Posterior cingulate gyrus (tissue), 11 donors: ENCODE results near the gene ZNF484.
A peak's percentile ranks its signal among the peaks of the same experiment; 100 is the strongest.
"Not testable (repeated sequence)": the region's sequence is repeated elsewhere in the genome, so short reads cannot be mapped to it uniquely, and the experiment has no call there.

Source experiments
- DNase-seq, 10 donors: peaks; one replicate each; pipeline versions ENCODE4 v3.0.0 to v3.0.0-alpha.2; 2020 to 2021; ENCODE audit warnings: mixed read lengths in 3 of 10
- intact Hi-C: fragments of 100-400 bp; cut with DNase I; formaldehyde crosslinking; loops from one replicate; pipeline ENCODE4 v1.15.1; 2023

ZNF484 gene

DNA sequence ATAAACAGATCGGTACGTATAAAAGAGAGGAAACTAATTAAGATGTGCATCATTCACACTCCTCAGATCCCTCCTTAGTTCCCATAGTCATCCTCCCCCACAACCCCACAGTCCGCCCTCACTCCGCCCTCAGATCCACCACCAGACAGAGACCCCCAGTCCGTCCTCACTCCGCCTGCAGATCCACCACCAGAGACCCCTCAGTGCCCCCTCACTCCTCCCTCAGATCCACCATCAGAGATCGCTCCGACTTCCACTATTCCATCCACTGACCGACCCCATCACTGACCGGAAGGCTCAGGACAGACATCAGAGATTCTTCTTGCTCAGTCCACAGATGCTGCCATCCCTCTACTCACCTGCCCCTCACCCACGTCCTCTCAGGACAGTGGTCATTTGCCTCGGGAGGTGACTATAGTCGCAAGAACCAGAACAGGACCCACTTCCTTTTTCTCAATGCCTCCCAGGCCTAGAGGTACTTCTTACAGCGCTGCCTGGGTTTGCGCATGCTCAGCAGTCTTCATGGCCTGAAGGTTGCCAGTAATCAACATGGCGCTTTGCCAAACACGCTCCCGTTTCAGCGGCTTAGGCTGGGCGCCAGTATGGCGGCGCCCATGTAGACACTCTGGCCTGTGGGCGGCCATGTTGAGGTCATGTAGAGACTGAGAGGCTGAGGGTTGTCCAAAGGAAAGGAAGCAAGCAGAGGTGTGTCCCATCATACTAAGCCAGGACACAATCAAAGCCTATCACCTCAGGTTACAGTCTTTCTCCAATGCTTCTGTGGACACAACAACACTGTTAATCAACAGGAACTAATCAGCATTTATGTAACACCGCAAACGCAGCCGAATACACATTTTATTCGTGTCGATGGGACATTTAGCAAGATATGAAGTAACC is at the start of gene ZNF484:
ZNF484 (minus strand) TSS at position 508 of the 900 bp plus-strand sequence. CDS start 3,009 bp downstream, outside the sequence.
- intact Hi-C loops = loop anchor here (10.0 kb wide), 1 partner anchor 217 kb away; the partner anchor contains the start of gene CARD19
- peak; percentile 92 to 99 (median 96) for DNase-seq

DNA sequence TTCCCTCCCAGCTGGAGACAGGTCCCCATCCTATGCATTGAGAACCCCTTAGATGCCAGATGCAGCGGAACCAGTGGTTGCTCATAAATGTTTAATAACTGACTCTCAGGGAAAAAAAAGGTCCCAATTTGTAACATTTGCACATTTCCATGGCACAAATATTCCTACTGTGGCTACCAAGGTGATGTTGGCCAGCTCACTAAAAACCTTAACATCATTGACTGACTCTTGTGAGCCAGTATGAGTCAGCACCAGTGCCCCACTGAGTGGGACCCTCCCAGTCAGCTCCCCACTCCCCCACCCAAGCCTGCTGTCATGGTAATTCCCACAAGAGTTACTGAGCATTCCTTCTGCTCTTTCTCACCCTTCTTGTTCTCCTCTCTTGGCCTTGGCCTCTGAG is 42.6 kb upstream of the ZNF484 start:
- DNase-seq = no peak
- intact Hi-C loops = no loop called here

DNA sequence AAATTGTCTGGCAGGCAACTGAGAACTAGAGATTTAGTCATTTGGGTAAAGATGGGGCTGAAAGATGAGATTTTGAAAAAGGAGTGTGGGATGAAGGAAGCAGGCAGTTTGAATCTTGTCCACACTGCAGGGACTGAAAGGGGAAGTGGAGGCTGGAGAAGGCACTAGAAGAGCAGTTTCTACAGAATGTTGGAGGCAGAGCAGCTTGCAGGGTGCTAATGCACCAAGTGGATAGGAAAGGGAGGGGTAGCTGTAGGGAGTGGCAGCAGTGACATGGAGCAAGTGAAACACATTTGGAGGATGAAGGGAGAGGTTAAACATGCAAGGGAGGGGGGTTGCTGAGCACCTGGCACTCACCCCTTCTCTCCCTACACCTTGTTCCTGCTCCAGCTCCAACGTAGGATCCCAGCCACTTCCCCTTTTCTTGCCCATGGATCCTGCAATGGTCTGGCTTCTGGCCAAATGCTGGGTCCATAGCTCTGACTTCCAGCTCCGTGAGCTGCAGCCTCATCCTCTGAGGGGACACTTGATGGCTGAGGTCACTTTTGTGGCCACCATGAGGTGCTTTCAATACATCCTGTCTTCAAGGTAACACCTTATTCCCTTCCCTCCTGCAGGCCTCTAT is 39.5 kb upstream of the ZNF484 start:
- intact Hi-C loops = no loop called here

DNA sequence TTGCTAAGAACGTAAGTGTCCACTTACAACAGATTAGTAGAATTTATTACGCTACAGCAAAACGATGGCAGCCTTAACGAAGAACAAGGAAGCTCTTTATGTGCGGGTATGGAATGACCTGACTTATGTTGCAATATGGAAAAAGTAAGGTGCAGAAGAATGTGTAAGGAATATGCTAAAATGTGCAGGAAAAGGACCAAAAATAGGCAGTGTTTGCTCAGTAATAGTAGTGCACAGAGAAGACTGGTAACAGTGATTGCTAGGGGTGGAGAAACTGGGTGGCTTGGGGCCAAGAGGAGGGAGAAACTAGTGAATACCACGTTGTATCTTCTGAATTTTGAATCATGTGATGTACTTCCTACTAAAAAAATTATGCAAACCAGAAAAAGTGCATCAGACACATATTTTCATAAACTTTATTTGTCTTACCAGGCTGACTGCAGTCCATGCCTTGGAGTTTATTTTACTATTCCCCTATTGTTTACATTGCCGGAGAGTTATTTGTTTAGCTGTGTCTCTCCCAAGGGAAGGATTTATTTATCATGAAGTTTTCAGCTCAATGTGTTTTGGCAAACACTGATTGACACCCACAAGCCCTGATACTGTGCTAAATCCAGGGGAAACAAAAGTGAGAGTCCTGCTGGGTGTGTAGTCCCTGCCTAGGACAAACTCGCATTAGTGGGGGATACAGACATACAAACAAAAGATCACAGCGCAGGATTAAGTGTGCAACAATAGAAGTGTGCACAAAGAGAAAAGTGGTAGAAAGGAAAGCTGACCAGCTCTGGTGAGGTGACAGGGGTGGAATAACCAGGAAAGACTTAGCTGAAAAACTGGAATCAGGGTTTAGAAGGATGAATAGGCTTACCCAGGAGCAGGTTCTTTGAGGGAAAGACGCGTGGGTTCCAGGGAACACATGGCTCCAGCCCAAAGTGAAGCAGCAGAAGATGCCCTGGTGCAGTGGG is 34.0 kb upstream of the ZNF484 start:
- DNase-seq = no peak
- intact Hi-C loops = no loop called here

More for the DNA sequence above, 39.5 kb upstream of the ZNF484 start:
- no peak for DNase-seq

DNA sequence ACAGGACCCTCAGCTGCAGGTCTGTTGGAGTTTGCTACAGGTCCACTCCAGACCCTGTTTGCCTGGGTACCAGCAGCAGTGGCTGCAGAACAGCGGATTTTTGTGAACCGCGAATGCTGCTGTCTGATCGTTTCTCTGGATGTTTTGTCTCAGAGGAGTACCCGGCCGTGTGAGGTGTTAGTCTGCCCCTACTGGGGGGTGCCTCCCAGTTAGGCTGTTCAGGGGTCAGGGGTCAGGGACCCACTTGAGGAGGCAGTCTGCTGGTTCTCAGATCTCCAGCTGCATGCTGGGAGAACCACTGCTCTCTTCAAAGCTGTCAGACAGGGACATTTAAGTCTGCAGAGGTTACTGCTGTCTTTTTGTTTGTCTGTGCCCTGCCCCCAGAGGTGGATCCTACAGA is 27.3 kb upstream of the ZNF484 start:
- intact Hi-C loops, DNase-seq: not testable (repeated sequence)

DNA sequence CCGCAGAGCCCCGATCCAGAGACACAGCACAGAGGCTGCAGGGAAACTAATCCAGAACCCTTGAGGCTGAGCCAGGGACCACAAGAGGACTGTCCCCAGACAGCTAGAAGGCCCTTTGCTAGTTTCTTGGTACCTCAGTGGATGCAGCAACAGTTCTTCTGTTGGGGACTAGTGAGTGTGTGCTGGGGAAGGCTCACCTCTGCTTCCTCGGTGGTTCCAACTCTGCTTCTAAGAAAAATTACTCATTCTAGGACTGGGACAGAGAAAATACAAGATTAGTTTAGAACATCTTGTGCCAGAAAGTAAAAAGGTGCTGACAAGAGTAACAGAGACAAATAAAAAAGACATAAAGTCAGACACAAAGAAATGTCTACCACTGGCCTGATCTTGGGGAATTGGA is 19.5 kb upstream of the ZNF484 start:
- DNase-seq = no peak
- intact Hi-C loops = no loop called here

GRCh38 chr9:92895812-92896436 is 18.1 kb upstream of the ZNF484 start:
- DNase-seq = no peak
- intact Hi-C loops = no loop called here

- DNase-seq = no peak
- intact Hi-C loops = no loop called here
Measured at GRCh38 chr9:92894711-92895362, 17.0 kb upstream of the ZNF484 start.

DNA sequence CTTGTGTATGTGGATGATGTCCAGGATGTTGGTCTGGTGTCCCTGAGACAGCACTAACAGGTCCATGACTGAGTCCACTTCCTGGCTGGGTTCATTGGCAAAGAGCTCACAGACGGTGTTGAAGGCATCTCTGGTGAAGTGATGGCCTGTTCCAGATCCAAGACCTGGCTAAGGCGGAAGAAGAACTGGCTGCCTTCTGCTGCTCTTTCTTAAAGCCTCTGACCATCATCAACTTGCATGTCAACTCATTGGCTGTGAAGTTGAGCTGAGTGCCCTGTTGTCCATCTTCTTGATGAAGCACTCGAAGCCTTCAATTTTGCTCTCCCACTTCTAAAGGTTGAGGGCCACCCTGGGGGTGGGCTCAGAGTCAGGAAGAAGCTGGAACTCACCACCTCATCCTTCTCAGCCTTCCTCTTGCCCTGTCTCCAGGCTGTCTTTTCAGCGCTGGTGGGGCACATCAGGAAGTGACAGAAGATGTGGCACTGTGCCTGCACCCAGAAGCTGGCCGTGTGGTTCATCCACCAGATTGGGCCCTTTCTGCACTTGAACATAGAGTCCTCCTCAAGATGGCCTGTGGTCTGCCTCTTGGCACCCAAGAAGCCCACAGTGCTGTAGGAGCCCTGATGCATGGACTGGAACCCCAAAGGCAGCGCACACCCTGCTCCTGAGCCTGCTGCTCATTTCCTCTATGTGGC is 16.2 kb upstream of the ZNF484 start:
- intact Hi-C loops, DNase-seq: not testable (repeated sequence)

GRCh38 chr9:92892276-92892675 is 14.4 kb upstream of the ZNF484 start:
- intact Hi-C loops, DNase-seq: not testable (repeated sequence)

- intact Hi-C loops = no loop called here
Measured at GRCh38 chr9:92890761-92891160, 12.9 kb upstream of the ZNF484 start.

DNA sequence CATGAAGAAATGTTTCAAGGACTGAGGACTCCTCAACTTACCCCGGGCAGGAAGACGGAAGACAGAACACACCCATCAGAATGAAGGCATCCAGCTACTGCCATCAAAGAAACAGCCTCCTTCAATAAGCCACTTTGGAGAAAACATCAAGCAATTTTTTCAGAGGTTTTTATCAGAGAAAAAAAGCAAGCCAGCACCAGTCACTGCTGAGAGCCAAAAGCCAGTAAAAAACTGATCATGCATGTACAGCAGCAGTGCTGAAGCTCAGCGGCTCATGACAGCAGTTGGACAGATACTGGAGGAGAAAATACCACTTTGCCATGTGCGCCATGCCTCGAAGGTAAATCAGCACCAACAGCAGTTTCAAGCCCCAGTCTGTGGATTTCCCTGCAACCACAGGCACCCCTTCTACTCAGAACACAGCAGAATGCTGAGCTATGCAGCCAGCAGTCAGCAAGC is 10.1 kb upstream of the ZNF484 start:
- intact Hi-C loops = no loop called here
- peak in 1 of 10 donors; percentile 52 for DNase-seq

More at GRCh38 chr9:92890761-92891160, 12.9 kb upstream of the ZNF484 start:
- no peak for DNase-seq

- intact Hi-C loops = not testable (repeated sequence)
- peak in 1 of 10 donors; percentile 47 for DNase-seq
Measured at GRCh38 chr9:92886846-92887610, 9.2 kb upstream of the ZNF484 start.

GRCh38 chr9:92883666-92884405 is 6.0 kb upstream of the ZNF484 start:
- intact Hi-C loops = not testable (repeated sequence)
- peak in 1 of 10 donors; percentile 35 for DNase-seq

DNA sequence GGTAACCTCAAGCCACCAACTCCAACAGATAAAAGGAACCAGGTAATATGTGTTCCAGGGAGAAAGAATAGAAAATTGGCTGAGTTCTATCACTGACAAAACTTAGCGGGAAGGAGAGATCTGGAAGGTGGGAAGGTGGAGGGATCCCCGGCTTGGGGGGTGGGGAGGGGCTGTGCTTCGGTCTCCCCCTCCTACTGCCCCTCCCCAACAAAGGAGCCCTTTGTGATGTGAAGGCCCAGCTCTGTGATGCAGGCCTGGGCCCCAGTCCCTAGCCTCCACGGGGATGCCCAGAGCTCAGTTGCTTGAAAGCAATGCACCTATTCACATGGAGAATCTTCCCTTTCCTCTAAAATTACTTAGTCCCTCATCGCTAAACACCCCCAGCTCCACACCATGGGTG is 4.4 kb upstream of the ZNF484 start:
- intact Hi-C loops = no loop called here
- DNase-seq = no peak

GRCh38 chr9:92875373-92875772 is 2.5 kb downstream of the ZNF484 start:
- intact Hi-C loops = loop anchor here (10.0 kb wide), 1 partner anchor 219 kb away; the partner anchor contains the start of gene CARD19
- DNase-seq = no peak

DNA sequence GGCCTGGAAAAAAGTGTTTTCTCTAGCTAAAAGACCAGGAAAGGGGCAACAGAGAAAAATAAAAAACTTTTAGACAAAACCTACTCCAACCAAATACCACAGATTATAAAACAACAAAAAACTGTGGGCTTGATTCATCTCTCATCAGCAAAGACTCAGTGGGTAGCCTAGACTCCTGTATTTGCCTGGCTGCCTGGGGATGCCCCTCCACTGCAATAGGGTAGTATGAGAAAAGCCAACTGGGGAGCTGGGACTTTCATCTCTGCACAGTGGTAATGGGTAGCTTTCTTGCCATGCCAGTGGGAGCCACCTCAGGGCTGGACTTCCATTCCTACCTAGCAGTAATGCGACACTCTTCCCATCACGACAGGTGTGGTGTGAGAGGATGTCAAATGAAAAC is 7.5 kb downstream of the ZNF484 start:
- intact Hi-C loops = loop anchor here (10.0 kb wide), 1 partner anchor 225 kb away; the partner anchor contains the start of gene CARD19
- no peak for DNase-seq
